Measurements from ENCODE around the gene IRF2BP1.

DNA sequence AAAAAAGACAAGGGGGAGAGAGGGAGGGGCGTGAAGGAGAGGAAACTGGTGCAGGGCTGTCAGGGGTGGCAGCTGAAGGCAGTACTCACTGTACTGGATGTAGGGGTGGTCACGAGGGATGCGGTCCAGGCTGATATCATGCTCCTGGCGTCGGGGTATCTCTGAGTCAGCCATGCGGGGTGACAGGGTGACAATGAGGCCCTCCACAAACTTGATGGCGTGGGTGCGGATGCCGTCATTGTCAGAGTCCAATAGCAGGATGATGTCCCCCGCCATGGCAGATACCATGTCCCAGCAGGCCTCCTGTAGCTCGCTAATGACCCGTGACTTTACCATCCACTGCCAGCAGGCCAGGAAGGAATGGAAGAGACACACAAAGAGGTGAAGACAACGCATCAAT, 38.3 kb downstream of the IRF2BP1 start:
- TF ChIP-seq POLR2AphosphoS5 (IDR thresholded peaks at IDR 0.05; ENCODE audit: low read depth, low read length) (no peak), TAF1 (IDR thresholded peaks at IDR 0.05; ENCODE audit: borderline replicate concordance, insufficient read depth, low read length) (no peak), FOXP2 (optimal IDR thresholded peaks at IDR 0.05; ENCODE audit: borderline replicate concordance, extremely low read depth, extremely low read length, insufficient read depth) (no peak)
- TF ChIP-seq, protein P1, sequence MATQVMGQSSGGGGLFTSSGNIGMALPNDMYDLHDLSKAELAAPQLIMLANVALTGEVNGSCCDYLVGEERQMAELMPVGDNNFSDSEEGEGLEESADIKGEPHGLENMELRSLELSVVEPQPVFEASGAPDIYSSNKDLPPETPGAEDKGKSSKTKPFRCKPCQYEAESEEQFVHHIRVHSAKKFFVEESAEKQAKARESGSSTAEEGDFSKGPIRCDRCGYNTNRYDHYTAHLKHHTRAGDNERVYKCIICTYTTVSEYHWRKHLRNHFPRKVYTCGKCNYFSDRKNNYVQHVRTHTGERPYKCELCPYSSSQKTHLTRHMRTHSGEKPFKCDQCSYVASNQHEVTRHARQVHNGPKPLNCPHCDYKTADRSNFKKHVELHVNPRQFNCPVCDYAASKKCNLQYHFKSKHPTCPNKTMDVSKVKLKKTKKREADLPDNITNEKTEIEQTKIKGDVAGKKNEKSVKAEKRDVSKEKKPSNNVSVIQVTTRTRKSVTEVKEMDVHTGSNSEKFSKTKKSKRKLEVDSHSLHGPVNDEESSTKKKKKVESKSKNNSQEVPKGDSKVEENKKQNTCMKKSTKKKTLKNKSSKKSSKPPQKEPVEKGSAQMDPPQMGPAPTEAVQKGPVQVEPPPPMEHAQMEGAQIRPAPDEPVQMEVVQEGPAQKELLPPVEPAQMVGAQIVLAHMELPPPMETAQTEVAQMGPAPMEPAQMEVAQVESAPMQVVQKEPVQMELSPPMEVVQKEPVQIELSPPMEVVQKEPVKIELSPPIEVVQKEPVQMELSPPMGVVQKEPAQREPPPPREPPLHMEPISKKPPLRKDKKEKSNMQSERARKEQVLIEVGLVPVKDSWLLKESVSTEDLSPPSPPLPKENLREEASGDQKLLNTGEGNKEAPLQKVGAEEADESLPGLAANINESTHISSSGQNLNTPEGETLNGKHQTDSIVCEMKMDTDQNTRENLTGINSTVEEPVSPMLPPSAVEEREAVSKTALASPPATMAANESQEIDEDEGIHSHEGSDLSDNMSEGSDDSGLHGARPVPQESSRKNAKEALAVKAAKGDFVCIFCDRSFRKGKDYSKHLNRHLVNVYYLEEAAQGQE (IDR thresholded peaks at IDR 0.05; ENCODE audit: insufficient read depth in 1 of 2, low read depth in 2 of 2, low read length in 2 of 2) = no peak
